Effector memory CD8-positive, alpha-beta T cell (primary cell): ENCODE results near the gene SPINT4.
"Not testable (repeated sequence)": the region's sequence is repeated elsewhere in the genome, so short reads cannot be mapped to it uniquely, and the experiment has no call there.

Source experiments
- ATAC-seq: fragments of 150-1000 bp; cut with Tn5 transposase; replicated peaks from 2 replicates; pipeline ENCODE4 v1.10.0; 2021; ENCODE audit warnings: mild to moderate bottlenecking, moderate library complexity
- DNase-seq, 3 experiments: peaks; one replicate each; pipeline ENCODE4 v3.0.0; 2021
- H3K27ac Mint-ChIP-seq, 2 donors: one replicate each; pipeline ENCODE4 v1.8.0; 2022; ENCODE audit warnings: mild to moderate bottlenecking in 2 of 2, mixed read lengths in 2 of 2, moderate library complexity in 2 of 2
- H3K27me3 Mint-ChIP-seq, 2 donors: one replicate each; pipeline ENCODE4 v1.8.0; 2022; ENCODE audit warnings: mixed read lengths in 2 of 2
- H3K36me3 Mint-ChIP-seq: one replicate; pipeline ENCODE4 v1.8.0; 2022; ENCODE audit warnings: mild to moderate bottlenecking, moderate library complexity, mixed read lengths; ENCODE audit not compliant: insufficient read depth
- H3K4me1 Mint-ChIP-seq, 2 donors: one replicate each; pipeline ENCODE4 v1.8.0; 2022; ENCODE audit warnings: low read depth in 2 of 2, mixed read lengths in 2 of 2
- H3K4me3 Mint-ChIP-seq, 2 donors: one replicate each; pipeline ENCODE4 v1.8.0; 2022; ENCODE audit warnings: mild to moderate bottlenecking in 2 of 2, mixed read lengths in 2 of 2, moderate library complexity in 2 of 2
- H3K9me3 Mint-ChIP-seq, 2 donors: one replicate each; pipeline ENCODE4 v1.8.0; 2022; ENCODE audit warnings: mixed read lengths in 2 of 2
- total RNA-seq, 9 experiments: gene quantifications; one replicate each; lab custom pipeline; 2026; lab: John Stamatoyannopoulos, UW

Gene SPINT4
- 0 reads per million in 9 experiments for total RNA-seq

GRCh38 chr20:45722047-45722446 is at the start of gene SPINT4:
Gene SPINT4 (plus strand): TSS chr20:45722347. CDS start chr20:45722368, 21 bp downstream.
- H3K27me3 Mint-ChIP-seq = peaks cover 53 to 61% of the 10 kb centered on the region in 2 donors
- peaks cover 0 to 5% of the 10 kb centered on the region in 2 donors for H3K9me3 Mint-ChIP-seq
- no peaks in the 10 kb centered on the region for H3K36me3 Mint-ChIP-seq
- no peaks in the 10 kb centered on the region for H3K4me1 Mint-ChIP-seq
- ATAC-seq (no peak), DNase-seq (no peak)
- no peak within 1 kb of the TSS for H3K27ac Mint-ChIP-seq
- no peak within 1 kb of the TSS for H3K4me3 Mint-ChIP-seq

- Mint-ChIP-seq H3K36me3 (no peaks in the 10 kb centered on the region), H3K9me3 (peaks cover 2 to 7% of the 10 kb centered on the region in 2 donors), H3K4me1 (no peaks in the 10 kb centered on the region), H3K27ac (no peak overlapping the region), H3K4me3 (no peak overlapping the region), H3K27me3 (peaks cover 31 to 65% of the 10 kb centered on the region in 2 donors)
- DNase-seq = no peak
- ATAC-seq = no peak
These were observed 49.4 kb upstream of the SPINT4 start for GRCh38 chr20:45672765-45673164.

GRCh38 chr20:45679650-45680049 is 42.5 kb upstream of the SPINT4 start:
- ATAC-seq (no peak), DNase-seq (no peak)
- no peaks in the 10 kb centered on the region for H3K36me3 Mint-ChIP-seq
- H3K9me3 Mint-ChIP-seq = peaks cover 10 to 15% of the 10 kb centered on the region in 2 donors
- H3K27ac Mint-ChIP-seq = no peak overlapping the region
- peaks cover 21 to 50% of the 10 kb centered on the region in 2 donors for H3K27me3 Mint-ChIP-seq
- no peaks in the 10 kb centered on the region for H3K4me1 Mint-ChIP-seq
- H3K4me3 Mint-ChIP-seq = no peak overlapping the region

GRCh38 chr20:45685896-45686295 is 36.3 kb upstream of the SPINT4 start:
- DNase-seq (no peak), ATAC-seq (no peak)
- H3K4me3 Mint-ChIP-seq = no peak overlapping the region
- H3K4me1 Mint-ChIP-seq = no peaks in the 10 kb centered on the region
- no peak overlapping the region for H3K27ac Mint-ChIP-seq
- peaks cover 24 to 29% of the 10 kb centered on the region in 2 donors for H3K27me3 Mint-ChIP-seq
- H3K9me3 Mint-ChIP-seq = peaks cover 0 to 5% of the 10 kb centered on the region in 2 donors
- H3K36me3 Mint-ChIP-seq = no peaks in the 10 kb centered on the region

- peaks cover 47 to 59% of the 10 kb centered on the region in 2 donors for H3K27me3 Mint-ChIP-seq
- ATAC-seq, H3K36me3 Mint-ChIP-seq, H3K27ac Mint-ChIP-seq, H3K9me3 Mint-ChIP-seq, H3K4me1 Mint-ChIP-seq, DNase-seq, H3K4me3 Mint-ChIP-seq: not testable (repeated sequence)
These were observed 28.8 kb upstream of the SPINT4 start for GRCh38 chr20:45693346-45693745.

- no peak overlapping the region for H3K4me3 Mint-ChIP-seq
- no peaks in the 10 kb centered on the region for H3K36me3 Mint-ChIP-seq
- H3K27ac Mint-ChIP-seq = no peak overlapping the region
- H3K27me3 Mint-ChIP-seq = peaks cover 46 to 56% of the 10 kb centered on the region in 2 donors
- peaks cover 0 to 1% of the 10 kb centered on the region in 2 donors for H3K9me3 Mint-ChIP-seq
- ATAC-seq (no peak), DNase-seq (no peak)
- no peaks in the 10 kb centered on the region for H3K4me1 Mint-ChIP-seq
These were observed 26.7 kb upstream of the SPINT4 start for GRCh38 chr20:45695496-45695895.

GRCh38 chr20:45701104-45701503 is 21.0 kb upstream of the SPINT4 start:
- no peaks in the 10 kb centered on the region for H3K9me3 Mint-ChIP-seq
- no peak overlapping the region for H3K4me3 Mint-ChIP-seq
- DNase-seq = no peak
- H3K27ac Mint-ChIP-seq = no peak overlapping the region
- no peak for ATAC-seq
- no peaks in the 10 kb centered on the region for H3K4me1 Mint-ChIP-seq
- H3K36me3 Mint-ChIP-seq = no peaks in the 10 kb centered on the region
- H3K27me3 Mint-ChIP-seq = peaks cover 15 to 40% of the 10 kb centered on the region in 2 donors

- Mint-ChIP-seq H3K36me3 (no peaks in the 10 kb centered on the region), H3K4me3 (no peak within 1 kb of the TSS), H3K27me3 (peaks cover 11 to 45% of the 10 kb centered on the region in 2 donors), H3K9me3 (no peaks in the 10 kb centered on the region), H3K4me1 (no peaks in the 10 kb centered on the region), H3K27ac (no peak within 1 kb of the TSS)
- ATAC-seq (no peak), DNase-seq (no peak)
These were observed 20.3 kb upstream of the SPINT4 start, which contains the start of gene WFDC13 for GRCh38 chr20:45701873-45702272. Gene WFDC13 (plus strand): TSS chr20:45702038. CDS start chr20:45702124, 86 bp downstream.

GRCh38 chr20:45704969-45705637 is 17.0 kb upstream of the SPINT4 start, which contains the start of gene WFDC10B:
Gene WFDC10B (minus strand): TSS chr20:45705019. CDS start chr20:45685992, 19,027 bp downstream.
- Mint-ChIP-seq H3K27me3 (peaks cover 22 to 73% of the 10 kb centered on the region in 2 donors), H3K27ac (no peak within 1 kb of the TSS)

GRCh38 chr20:45716141-45716688 is 5.9 kb upstream of the SPINT4 start:
- not testable (repeated sequence) for H3K4me1 Mint-ChIP-seq, H3K36me3 Mint-ChIP-seq, ATAC-seq, H3K9me3 Mint-ChIP-seq, DNase-seq, H3K27ac Mint-ChIP-seq, H3K4me3 Mint-ChIP-seq
- peaks cover 48 to 68% of the 10 kb centered on the region in 2 donors for H3K27me3 Mint-ChIP-seq

More at GRCh38 chr20:45704969-45705637, 17.0 kb upstream of the SPINT4 start, which contains the start of gene WFDC10B:
- Mint-ChIP-seq H3K9me3 (no peaks in the 10 kb centered on the region), H3K36me3 (no peaks in the 10 kb centered on the region), H3K4me3 (no peak within 1 kb of the TSS), H3K4me1 (no peaks in the 10 kb centered on the region)
- ATAC-seq (no peak), DNase-seq (no peak)

GRCh38 chr20:45725134-45725533 is 3.0 kb downstream of the SPINT4 start:
- Mint-ChIP-seq H3K27ac (no peak overlapping the region), H3K4me1 (no peaks in the 10 kb centered on the region), H3K4me3 (no peak overlapping the region), H3K27me3 (peaks cover 38 to 43% of the 10 kb centered on the region in 2 donors), H3K36me3 (no peaks in the 10 kb centered on the region), H3K9me3 (no peaks in the 10 kb centered on the region)
- no peak for ATAC-seq
- no peak for DNase-seq

GRCh38 chr20:45727044-45727443 is 4.9 kb downstream of the SPINT4 start:
- Mint-ChIP-seq H3K9me3 (peaks cover 2 to 3% of the 10 kb centered on the region in 2 donors), H3K36me3 (no peaks in the 10 kb centered on the region), H3K4me3 (no peak overlapping the region), H3K4me1 (no peaks in the 10 kb centered on the region), H3K27me3 (peaks cover 34 to 56% of the 10 kb centered on the region in 2 donors), H3K27ac (no peak overlapping the region)
- ATAC-seq (no peak), DNase-seq (no peak)

- DNase-seq (no peak), ATAC-seq (no peak)
- H3K4me3 Mint-ChIP-seq = no peak overlapping the region
- no peaks in the 10 kb centered on the region for H3K36me3 Mint-ChIP-seq
- H3K4me1 Mint-ChIP-seq = no peaks in the 10 kb centered on the region
- no peak overlapping the region for H3K27ac Mint-ChIP-seq
- H3K9me3 Mint-ChIP-seq = peaks cover 2 to 8% of the 10 kb centered on the region in 2 donors
- H3K27me3 Mint-ChIP-seq = peaks cover 25 to 51% of the 10 kb centered on the region in 2 donors
These were observed 10.1 kb downstream of the SPINT4 start for GRCh38 chr20:45732199-45732598.

- peaks cover 36 to 74% of the 10 kb centered on the region in 2 donors for H3K27me3 Mint-ChIP-seq
- no peak overlapping the region for H3K27ac Mint-ChIP-seq
- H3K4me1 Mint-ChIP-seq = no peaks in the 10 kb centered on the region
- H3K36me3 Mint-ChIP-seq = no peaks in the 10 kb centered on the region
- H3K9me3 Mint-ChIP-seq = peaks cover 2 to 8% of the 10 kb centered on the region in 2 donors
- ATAC-seq (no peak), DNase-seq (no peak)
- H3K4me3 Mint-ChIP-seq = no peak overlapping the region
These were observed 13.4 kb downstream of the SPINT4 start for GRCh38 chr20:45735552-45735951.
